Lung (tissue), 12 donors: ENCODE results near the gene ITGB3BP. TPM values are rescaled to one million over a fixed set of nuclear protein-coding genes. Genes with fewer than 3 reads are reported as not detected.

Experiments used
- ATAC-seq: fragments of 200-7000 bp; cut with Tn5 transposase; one replicate; pipeline ENCODE4 v1.9.1; 2020; ENCODE audit warnings: moderate number of reproducible peaks; ENCODE audit not compliant: insufficient read depth, low FRiP score
- DNase-seq, 3 donors: peaks; one replicate each; pipeline ENCODE4 v3.0.0-alpha.2; 2013 to 2017
- H3K27ac ChIP-seq, 2 donors: one replicate each; pipeline ENCODE4 v1.5.1; 2013; ENCODE audit warnings: mild to moderate bottlenecking in 2 of 2, moderate library complexity in 2 of 2, control low read depth in 1 of 2, inconsistent platforms in 1 of 2, low read depth in 1 of 2, low read length in 1 of 2
- H3K27me3 ChIP-seq, 3 donors: one replicate each; pipeline ENCODE4 v1.5.1; 2013; ENCODE audit warnings: low read length in 2 of 3; ENCODE audit not compliant: control insufficient read depth in 3 of 3, insufficient read depth in 3 of 3
- H3K36me3 ChIP-seq, 4 donors: one replicate each; pipeline ENCODE4 v1.5.1; 2013; ENCODE audit warnings: low read length in 4 of 4, mild to moderate bottlenecking in 1 of 4, moderate library complexity in 1 of 4; ENCODE audit not compliant: control insufficient read depth in 4 of 4, insufficient read depth in 4 of 4
- H3K4me1 ChIP-seq, 5 donors: one replicate each; pipeline ENCODE4 v1.5.1; 2013; ENCODE audit warnings: low read length in 5 of 5, mild to moderate bottlenecking in 2 of 5, moderate library complexity in 1 of 5; ENCODE audit not compliant: control insufficient read depth in 5 of 5, insufficient read depth in 5 of 5
- H3K4me3 ChIP-seq: one replicate; pipeline ENCODE4 v1.5.1; 2013; ENCODE audit warnings: mild to moderate bottlenecking, control low read depth, moderate library complexity
- H3K9ac ChIP-seq, 2 donors: one replicate each; pipeline ENCODE4 v1.5.1; 2013; ENCODE audit warnings: low read length in 2 of 2, control low read depth in 1 of 2; ENCODE audit not compliant: insufficient read depth in 1 of 2
- H3K9me3 ChIP-seq, 4 donors: one replicate each; pipeline ENCODE4 v1.5.1; 2013; ENCODE audit warnings: low read length in 3 of 4, mild to moderate bottlenecking in 1 of 4, moderate library complexity in 1 of 4; ENCODE audit not compliant: control insufficient read depth in 4 of 4, insufficient read depth in 3 of 4
- WGBS, 2 donors: extraction: QIAGEN DNeasy Blood & Tissue Kit; methylation state at CpG; one replicate each; pipeline ENCODE4 v1.1.7; 2013; 5-methylcytosine and 5-hydroxymethylcytosine counted together
- polyA plus RNA-seq, 2 donors: library from polyadenylated mRNA; stranded (reverse); fragments of 200-250 nt; gene quantifications; one replicate each; pipeline ENCODE4 v1.2.1, GENCODE V29; 2013
- total RNA-seq, 2 donors: library from RNA; depleted of rRNA in 1 of 2; stranded (reverse); fragments of >200 nt in 1 of 2; gene quantifications; one replicate each; pipeline ENCODE4 v1.2.1, GENCODE V29; 2014 to 2021
- TF ChIP-seq, protein P1 (sequence below): IDR thresholded peaks from 2 replicates; pipeline ENCODE4 v1.5.1; 2012; ENCODE audit warnings: mild to moderate bottlenecking; ENCODE audit errors: control extremely low read depth, extremely low read depth
- donor health status: control.
- donor health status: control.
- donor health status: Bipolar disorder and iron deficiency.
- donor health status: healthy.
- donor health status: DM: yes; HTN: yes; CAD: no.

The ITGB3BP gene
- total and polyA plus RNA-seq, 4 donors: 7.0 to 36.5 (median 24.2) TPM

DNA sequence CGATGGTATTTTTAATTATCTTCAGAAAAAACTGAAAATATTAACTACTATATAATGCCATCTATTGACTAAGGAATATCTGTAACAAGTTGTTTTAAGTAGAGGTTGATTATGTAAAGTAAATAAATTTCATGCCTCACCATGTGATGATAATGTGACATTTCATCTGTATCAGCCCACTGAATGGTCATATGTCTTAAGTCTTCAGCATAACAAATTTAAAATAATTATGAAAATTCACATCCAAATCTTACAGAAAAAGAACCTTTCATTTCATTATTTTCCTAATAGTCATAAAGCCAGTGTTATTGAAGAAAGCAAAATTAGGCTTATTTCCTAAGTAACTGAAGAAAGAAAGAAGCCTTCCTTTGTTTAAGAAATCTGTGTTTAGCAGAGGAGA lies 72.6 kb downstream of the ITGB3BP start:
- no peak overlapping the region for H3K27ac ChIP-seq
- DNase-seq (no peak), ATAC-seq (no peak)
- H3K9ac ChIP-seq: no peak overlapping the region
- WGBS, 2 donors: 75 to 78% methylated on average over 1 of the region's 1 CpG
- peaks cover 0 to 9% (median 0%) of the 10 kb centered on the region in 5 donors for H3K4me1 ChIP-seq
- TF ChIP-seq, protein P1, sequence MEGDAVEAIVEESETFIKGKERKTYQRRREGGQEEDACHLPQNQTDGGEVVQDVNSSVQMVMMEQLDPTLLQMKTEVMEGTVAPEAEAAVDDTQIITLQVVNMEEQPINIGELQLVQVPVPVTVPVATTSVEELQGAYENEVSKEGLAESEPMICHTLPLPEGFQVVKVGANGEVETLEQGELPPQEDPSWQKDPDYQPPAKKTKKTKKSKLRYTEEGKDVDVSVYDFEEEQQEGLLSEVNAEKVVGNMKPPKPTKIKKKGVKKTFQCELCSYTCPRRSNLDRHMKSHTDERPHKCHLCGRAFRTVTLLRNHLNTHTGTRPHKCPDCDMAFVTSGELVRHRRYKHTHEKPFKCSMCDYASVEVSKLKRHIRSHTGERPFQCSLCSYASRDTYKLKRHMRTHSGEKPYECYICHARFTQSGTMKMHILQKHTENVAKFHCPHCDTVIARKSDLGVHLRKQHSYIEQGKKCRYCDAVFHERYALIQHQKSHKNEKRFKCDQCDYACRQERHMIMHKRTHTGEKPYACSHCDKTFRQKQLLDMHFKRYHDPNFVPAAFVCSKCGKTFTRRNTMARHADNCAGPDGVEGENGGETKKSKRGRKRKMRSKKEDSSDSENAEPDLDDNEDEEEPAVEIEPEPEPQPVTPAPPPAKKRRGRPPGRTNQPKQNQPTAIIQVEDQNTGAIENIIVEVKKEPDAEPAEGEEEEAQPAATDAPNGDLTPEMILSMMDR: no peak
- no peaks in the 10 kb centered on the region for H3K36me3 ChIP-seq
- H3K27me3 ChIP-seq: no peaks in the 10 kb centered on the region
- no peak overlapping the region for H3K4me3 ChIP-seq
- H3K9me3 ChIP-seq: no peaks in the 10 kb centered on the region

DNA sequence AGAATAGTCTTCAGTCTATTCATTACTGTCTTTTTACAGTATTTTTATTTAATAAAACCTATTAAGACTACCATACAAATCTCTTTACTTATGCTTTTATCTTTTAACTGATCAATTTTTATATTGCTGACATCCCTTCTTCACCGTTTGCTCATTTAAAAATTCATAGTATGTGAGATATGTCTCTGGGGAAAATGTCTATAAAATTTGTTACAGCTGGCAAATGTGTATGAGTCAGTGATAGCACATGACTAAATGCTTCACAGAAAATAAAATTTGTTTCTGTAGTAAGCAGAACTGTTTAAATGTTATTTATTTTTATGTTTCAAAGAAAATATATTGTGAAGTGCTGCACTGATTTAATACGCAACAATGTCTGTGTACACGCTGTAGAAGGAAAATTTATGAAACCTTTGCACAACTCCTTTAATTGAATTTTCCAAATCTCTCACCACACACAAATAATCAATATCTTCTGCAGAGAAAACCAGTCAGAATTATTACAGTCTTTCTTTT lies 74.2 kb downstream of the ITGB3BP start:
- no peak for ATAC-seq
- TF ChIP-seq, protein P1: no peak
- Histone ChIP-seq H3K4me1 (peaks cover 0 to 9% (median 0%) of the 10 kb centered on the region in 5 donors), H3K9me3 (no peaks in the 10 kb centered on the region), H3K36me3 (no peaks in the 10 kb centered on the region), H3K27ac (no peak overlapping the region), H3K4me3 (no peak overlapping the region), H3K27me3 (no peaks in the 10 kb centered on the region), H3K9ac (no peak overlapping the region)
- no peak for DNase-seq
- WGBS, 2 donors: 92 to 94% methylated on average over 3 of the region's 3 CpGs

DNA sequence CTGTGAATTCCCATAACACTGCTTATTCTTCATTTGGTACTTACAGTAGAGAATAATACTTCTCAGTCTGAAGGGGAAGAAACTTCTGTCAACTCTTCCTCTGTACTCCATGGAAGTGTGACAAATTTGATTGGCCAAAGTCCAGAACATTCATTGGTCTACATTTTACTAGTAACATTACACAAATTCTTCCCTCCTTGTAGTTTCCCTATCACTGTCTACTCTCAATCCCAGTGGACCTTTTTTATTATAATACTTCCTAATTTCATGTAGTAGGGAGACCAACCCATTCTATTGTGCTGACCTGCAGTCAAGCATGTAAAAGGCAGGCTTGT lies 80.9 kb downstream of the ITGB3BP start:
- peaks cover 0 to 4% (median 0%) of the 10 kb centered on the region in 5 donors for H3K4me1 ChIP-seq
- peak in 2 of 3 donors; percentile 16 to 43 for DNase-seq
- no peak for ATAC-seq

More for the DNA sequence above, 80.9 kb downstream of the ITGB3BP start:
- Histone ChIP-seq H3K27me3 (no peaks in the 10 kb centered on the region), H3K4me3 (no peak overlapping the region), H3K9ac (no peak overlapping the region), H3K36me3 (no peaks in the 10 kb centered on the region), H3K9me3 (no peaks in the 10 kb centered on the region), H3K27ac (no peak overlapping the region)
- TF ChIP-seq, protein P1: no peak
